ENCODE results near the gene ZNF76.

Gene ZNF76

GRCh38 chr6:35259194-35259947 lies at the start of gene ZNF76:
ZNF76 (plus strand) TSS chr6:35259735; CDS start chr6:35281152, 21,417 bp downstream.
- peak; percentile 79 to 92 for DNase-seq (ENCODE audit: low read depth in 2 of 2)

GRCh38 chr6:35213298-35213791 lies 46.2 kb upstream of the ZNF76 start:
- DNase-seq (ENCODE audit: low read depth in 2 of 2): no peak

- DNase-seq (ENCODE audit: low read depth in 2 of 2): no peak
Measured at GRCh38 chr6:35213824-35214756, 45.4 kb upstream of the ZNF76 start, which contains the start of gene SCUBE3. SCUBE3 (plus strand) TSS chr6:35213956; CDS start chr6:35214419, 463 bp downstream.

GRCh38 chr6:35214869-35215664 lies 44.5 kb upstream of the ZNF76 start:
- no peak for DNase-seq (ENCODE audit: low read depth in 2 of 2)

- no peak for DNase-seq (ENCODE audit: low read depth in 2 of 2)
Measured at GRCh38 chr6:35215665-35216411, 43.7 kb upstream of the ZNF76 start.

- no peak for DNase-seq (ENCODE audit: low read depth in 2 of 2)
Measured at GRCh38 chr6:35216412-35216732, 43.2 kb upstream of the ZNF76 start.

GRCh38 chr6:35216851-35217811 lies 42.4 kb upstream of the ZNF76 start:
- no peak for DNase-seq (ENCODE audit: low read depth in 2 of 2)

- DNase-seq (ENCODE audit: low read depth in 2 of 2): no peak
Measured at GRCh38 chr6:35218021-35218420, 41.5 kb upstream of the ZNF76 start.

- DNase-seq (ENCODE audit: low read depth in 2 of 2): no peak
Measured at GRCh38 chr6:35218456-35218855, 41.1 kb upstream of the ZNF76 start.

GRCh38 chr6:35219683-35220326 lies 39.7 kb upstream of the ZNF76 start:
- no peak for DNase-seq (ENCODE audit: low read depth in 2 of 2)

GRCh38 chr6:35220711-35221110 lies 38.8 kb upstream of the ZNF76 start:
- DNase-seq (ENCODE audit: low read depth in 2 of 2): no peak

- no peak for DNase-seq (ENCODE audit: low read depth in 2 of 2)
Measured at GRCh38 chr6:35223396-35223795, 36.1 kb upstream of the ZNF76 start.

GRCh38 chr6:35224720-35225119 lies 34.8 kb upstream of the ZNF76 start:
- DNase-seq (ENCODE audit: low read depth in 2 of 2): no peak

GRCh38 chr6:35228481-35228880 lies 31.1 kb upstream of the ZNF76 start:
- no peak for DNase-seq (ENCODE audit: low read depth in 2 of 2)

- no peak for DNase-seq (ENCODE audit: low read depth in 2 of 2)
Measured at GRCh38 chr6:35229304-35229703, 30.2 kb upstream of the ZNF76 start.

- no peak for DNase-seq (ENCODE audit: low read depth in 2 of 2)
Measured at GRCh38 chr6:35230498-35230897, 29.0 kb upstream of the ZNF76 start.

- DNase-seq (ENCODE audit: low read depth in 2 of 2): no peak
Measured at GRCh38 chr6:35230950-35231349, 28.6 kb upstream of the ZNF76 start.

GRCh38 chr6:35231563-35231962 lies 28.0 kb upstream of the ZNF76 start:
- DNase-seq (ENCODE audit: low read depth in 2 of 2): no peak

GRCh38 chr6:35234901-35235300 lies 24.6 kb upstream of the ZNF76 start:
- no peak for DNase-seq (ENCODE audit: low read depth in 2 of 2)
